Loucy (cell line): Measurements from ENCODE around the gene SMIM35.

Source experiments
- H2AFZ ChIP-seq: fragments of 200-600 bp; sonication (generic); 2 replicates; pipeline ENCODE4 v1.6.0; 2016; ENCODE audit warnings: antibody characterized with exemption, mild to moderate bottlenecking, low read length, moderate library complexity
- H3F3A ChIP-seq: fragments of 200-600 bp; 2 replicates; pipeline ENCODE4 v1.6.0; 2016; ENCODE audit warnings: antibody characterized with exemption, low read depth, mild to moderate bottlenecking
- H3K27me3 ChIP-seq: fragments of 200-600 bp; sonication (generic); 2 replicates; pipeline ENCODE4 v1.6.1; 2014; ENCODE audit warnings: low read length, mild to moderate bottlenecking; ENCODE audit not compliant: insufficient read depth, poor library complexity, severe bottlenecking
- H3K36me3 ChIP-seq: fragments of 200-600 bp; sonication (generic); 2 replicates; pipeline ENCODE4 v1.6.1; 2016; ENCODE audit warnings: low read length; ENCODE audit not compliant: insufficient read depth
- H3K4me1 ChIP-seq: fragments of 200-600 bp; sonication (generic); 2 replicates; pipeline ENCODE4 v1.5.1; 2014; ENCODE audit warnings: low read length, mild to moderate bottlenecking; ENCODE audit not compliant: insufficient read depth, poor library complexity, severe bottlenecking
- H3K4me2 ChIP-seq: fragments of 200-600 bp; sonication (generic); 2 replicates; pipeline ENCODE4 v1.6.0; 2014; ENCODE audit warnings: antibody characterized with exemption, low read length, low read depth, mild to moderate bottlenecking; ENCODE audit not compliant: poor library complexity, severe bottlenecking
- H3K4me3 ChIP-seq: fragments of 200-600 bp; sonication (generic); 2 replicates; pipeline ENCODE4 v1.5.1; 2014; ENCODE audit warnings: low read length, mild to moderate bottlenecking, mixed read lengths; ENCODE audit not compliant: poor library complexity, severe bottlenecking
- H3K79me2 ChIP-seq: fragments of 200-600 bp; sonication (generic); 2 replicates; pipeline ENCODE4 v1.6.1; 2014; ENCODE audit warnings: low read length; ENCODE audit not compliant: insufficient read depth
- H3K9ac ChIP-seq: fragments of 200-600 bp; sonication (generic); 2 replicates; pipeline ENCODE4 v1.6.0; 2014; ENCODE audit warnings: mild to moderate bottlenecking, low read depth, low read length, moderate library complexity; ENCODE audit not compliant: poor library complexity, severe bottlenecking
- H3K9me2 ChIP-seq: fragments of 200-600 bp; sonication (generic); replicated peaks from 2 replicates; pipeline ENCODE4 v1.6.1; 2016; ENCODE audit warnings: low read depth, low read length, mixed read lengths
- H3K9me3 ChIP-seq: fragments of 200-600 bp; sonication (generic); 2 replicates; pipeline ENCODE4 v1.6.1; 2014; ENCODE audit warnings: mild to moderate bottlenecking, antibody characterized with exemption, low read length, low read depth; ENCODE audit not compliant: insufficient read depth
- H4K20me1 ChIP-seq: fragments of 200-600 bp; sonication (generic); 2 replicates; pipeline ENCODE4 v1.6.0; 2014; ENCODE audit warnings: antibody characterized with exemption, low read length, mild to moderate bottlenecking; ENCODE audit not compliant: insufficient read depth, poor library complexity, severe bottlenecking
- CTCF ChIP-seq: fragments of 200-600 bp; sonication (generic); conservative IDR thresholded peaks from 2 replicates; pipeline ENCODE4 v1.5.1; 2014; ENCODE audit warnings: mild to moderate bottlenecking, antibody characterized with exemption, low read length
- EZH2phosphoT487 ChIP-seq: fragments of 200-600 bp; IDR thresholded peaks from 2 replicates; pipeline ENCODE4 v1.6.1; 2018; ENCODE audit warnings: antibody characterized with exemption, mild to moderate bottlenecking, moderate library complexity, borderline replicate concordance

SMIM35 gene

GRCh38 chr11:118129471-118130172 is 42.9 kb upstream of the SMIM35 start:
- H3K9me3 ChIP-seq: no peaks in the 10 kb centered on the region
- H3K4me1 ChIP-seq: no peaks in the 10 kb centered on the region
- no peaks in the 10 kb centered on the region for H3K36me3 ChIP-seq
- no peak overlapping the region for H2AFZ ChIP-seq
- H3K4me3 ChIP-seq: no peak overlapping the region
- H4K20me1 ChIP-seq: no peaks in the 10 kb centered on the region
- H3K4me2 ChIP-seq: no peak overlapping the region
- no peaks in the 10 kb centered on the region for H3K27me3 ChIP-seq
- H3K9me2 ChIP-seq: no peaks in the 10 kb centered on the region
- no peak for TF ChIP-seq EZH2phosphoT487
- H3K9ac ChIP-seq: no peak overlapping the region
- no peaks in the 10 kb centered on the region for H3K79me2 ChIP-seq
- H3F3A ChIP-seq: no peaks in the 10 kb centered on the region

GRCh38 chr11:118128721-118129470 is 42.1 kb upstream of the SMIM35 start:
- no peaks in the 10 kb centered on the region for H4K20me1 ChIP-seq
- H2AFZ ChIP-seq: no peak overlapping the region
- H3K27me3 ChIP-seq: no peaks in the 10 kb centered on the region
- H3K4me2 ChIP-seq: no peak overlapping the region
- no peaks in the 10 kb centered on the region for H3K36me3 ChIP-seq
- H3K79me2 ChIP-seq: no peaks in the 10 kb centered on the region
- no peaks in the 10 kb centered on the region for H3K9me2 ChIP-seq
- H3K9me3 ChIP-seq: no peaks in the 10 kb centered on the region
- H3K4me3 ChIP-seq: no peak overlapping the region
- no peaks in the 10 kb centered on the region for H3F3A ChIP-seq
- no peak overlapping the region for H3K9ac ChIP-seq
- TF ChIP-seq CTCF (no peak), EZH2phosphoT487 (no peak)
- no peaks in the 10 kb centered on the region for H3K4me1 ChIP-seq

GRCh38 chr11:118128310-118128709 is 41.5 kb upstream of the SMIM35 start:
- no peak overlapping the region for H3K4me2 ChIP-seq
- no peak overlapping the region for H2AFZ ChIP-seq
- H3K27me3 ChIP-seq: no peaks in the 10 kb centered on the region
- H3K9ac ChIP-seq: no peak overlapping the region
- H3K4me1 ChIP-seq: no peaks in the 10 kb centered on the region
- H3K9me3 ChIP-seq: no peaks in the 10 kb centered on the region
- no peaks in the 10 kb centered on the region for H3K36me3 ChIP-seq
- H3K9me2 ChIP-seq: no peaks in the 10 kb centered on the region
- no peaks in the 10 kb centered on the region for H3K79me2 ChIP-seq
- no peaks in the 10 kb centered on the region for H4K20me1 ChIP-seq
- no peak for TF ChIP-seq EZH2phosphoT487
- H3K4me3 ChIP-seq: no peak overlapping the region
- H3F3A ChIP-seq: no peaks in the 10 kb centered on the region

- H2AFZ ChIP-seq: peak overlapping the region; percentile 76
- no peaks in the 10 kb centered on the region for H3F3A ChIP-seq
- H3K4me3 ChIP-seq: no peak overlapping the region
- no peak overlapping the region for H3K4me2 ChIP-seq
- no peaks in the 10 kb centered on the region for H3K9me3 ChIP-seq
- no peaks in the 10 kb centered on the region for H3K4me1 ChIP-seq
- H4K20me1 ChIP-seq: no peaks in the 10 kb centered on the region
- H3K9me2 ChIP-seq: no peaks in the 10 kb centered on the region
- H3K79me2 ChIP-seq: no peaks in the 10 kb centered on the region
- TF ChIP-seq CTCF: no peak
- H3K27me3 ChIP-seq: no peaks in the 10 kb centered on the region
- H3K9ac ChIP-seq: no peak overlapping the region
- H3K36me3 ChIP-seq: no peaks in the 10 kb centered on the region
Measured at GRCh38 chr11:118126082-118126838, 39.5 kb upstream of the SMIM35 start.
